Measurements from ENCODE around the gene EXOC6B. TPM values are rescaled to one million over a fixed set of nuclear protein-coding genes. Genes with fewer than 3 reads are reported as not detected.

The EXOC6B gene
- total and polyA plus RNA-seq, 2 of the 8 experiments (the other 6 are each of a cell fraction or from before 2014, with no cell fraction given) = 13.5 to 33.0 TPM

DNA sequence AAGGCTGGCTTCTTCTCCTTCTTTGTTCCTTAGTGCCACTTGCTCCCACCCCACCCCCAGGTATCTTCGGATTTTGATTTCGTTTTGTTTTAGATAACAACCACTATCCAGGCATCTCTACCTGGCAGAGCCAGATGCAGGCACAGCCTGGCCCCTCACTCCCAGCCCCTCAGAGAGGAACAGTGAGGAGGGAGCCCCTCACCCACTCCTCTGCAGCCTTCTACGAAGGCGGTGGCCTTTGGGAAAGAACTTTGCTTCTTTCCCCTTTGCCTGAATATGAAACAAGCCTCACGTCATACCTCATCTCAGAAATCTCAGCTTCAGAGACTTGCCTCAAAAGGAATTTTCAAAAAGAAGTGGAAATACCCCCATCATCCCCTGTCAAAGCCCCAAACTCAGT, 671.9 kb downstream of the EXOC6B start:
- ChIA-PET POLR2A (ENCODE audit: partially characterized antibody) (no interaction called here), CTCF (ENCODE audit: partially characterized antibody) (interaction anchor here (1.1 to 7.0 kb wide), 8 partner anchors 14 to 610 kb away, joined by 4 to 115 read pairs (median 6); no protein-coding TSS in a partner anchor)
- no peak overlapping the region for H3K4ac ChIP-seq (replicated peaks; ENCODE audit: insufficient read length, low read depth, low read length)
- DNase-seq (ENCODE audit: low read depth in 1 of 2, low spot score in 2 of 2) (no peak), FAIRE-seq (no peak)
- WGBS, 2 experiments (ENCODE audit: extremely low coverage in 1 of 2, insufficient coverage in 1 of 2, insufficient read length in 1 of 2, insufficient replicate concordance in 2 of 2, low coverage in 1 of 2, low lambda C conversion rate in 2 of 2, missing lambda C conversion rate in 1 of 2) = 82% methylated on average over 5 of the region's 5 CpGs; no CpG with 5 or more reads in 1 of the 2 experiments
- H3K9ac ChIP-seq (replicated peaks in 1 of 4; ENCODE audit: extremely low read depth in 1 of 4, low read depth in 3 of 4, low read length in 3 of 4) = no peak overlapping the region
- peaks cover 11% of the 10 kb centered on the region for H3K23me2 ChIP-seq (ENCODE audit: low read depth, low read length)
- no peak overlapping the region for H3K18ac ChIP-seq (ENCODE audit: extremely low read depth, low read length)
- H2AFZ ChIP-seq (ENCODE audit: low read length) = no peak overlapping the region
- H4K8ac ChIP-seq (ENCODE audit: extremely low read depth, insufficient read depth, low read length) = no peak overlapping the region
- H2BK15ac ChIP-seq (ENCODE audit: low read length) = no peak overlapping the region
- H3K4me3 ChIP-seq (ENCODE audit: extremely low read depth in 1 of 4, insufficient read depth in 2 of 4, low read depth in 3 of 4, low read length in 4 of 4) = no peak overlapping the region
- no peak overlapping the region for H4K5ac ChIP-seq (ENCODE audit: insufficient read length, low read depth, low read length)
- H3K56ac ChIP-seq (replicated peaks; ENCODE audit: insufficient read length, low read depth, low read length) = no peak overlapping the region
- H2BK20ac ChIP-seq (ENCODE audit: low read length) = no peak overlapping the region
- no peaks in the 10 kb centered on the region for H3K9me3 ChIP-seq (ENCODE audit: insufficient read depth in 2 of 2, low read depth in 1 of 2, low read length in 1 of 2)
- no peak overlapping the region for H3K27ac ChIP-seq (ENCODE audit: low read depth, low read length)
- H2BK5ac ChIP-seq (ENCODE audit: low read depth, low read length) = no peak overlapping the region
- H3K23ac ChIP-seq (ENCODE audit: insufficient read length) = no peak overlapping the region
- no peak overlapping the region for H2BK120ac ChIP-seq (replicated peaks; ENCODE audit: low read depth, low read length)
- no peaks in the 10 kb centered on the region for H3K36me3 ChIP-seq (ENCODE audit: control insufficient read depth in 2 of 4, insufficient read depth in 4 of 4, low read length in 3 of 4)
- no peak overlapping the region for H3K14ac ChIP-seq (ENCODE audit: insufficient read length)
- no peaks in the 10 kb centered on the region for H3K79me2 ChIP-seq (ENCODE audit: control insufficient read depth in 1 of 2, insufficient read depth in 2 of 2, low read length in 2 of 2)
- peaks cover 0 to 12% (median 6%) of the 10 kb centered on the region in 4 experiments; a peak in 5 of 7 replicates for H3K4me1 ChIP-seq (replicated peaks in 1 of 4; ENCODE audit: control insufficient read depth in 3 of 4, insufficient read depth in 4 of 4, low read length in 3 of 4)
- no peak overlapping the region for H2AK5ac ChIP-seq (ENCODE audit: low read depth, low read length)
- peaks cover 0 to 8% of the 10 kb centered on the region in 2 experiments for H4K20me1 ChIP-seq (replicated peaks in 1 of 2; ENCODE audit: control insufficient read depth in 1 of 2, insufficient read depth in 2 of 2, low read length in 2 of 2)
- H3K4me2 ChIP-seq (ENCODE audit: insufficient read depth in 1 of 2, low read depth in 2 of 2, low read length in 2 of 2) = no peak overlapping the region
- peaks cover 16 to 30% (median 28%) of the 10 kb centered on the region in 4 experiments for H3K27me3 ChIP-seq (replicated peaks in 1 of 4; ENCODE audit: control insufficient read depth in 3 of 4, extremely low read depth in 1 of 4, insufficient read depth in 3 of 4, low read length in 3 of 4)
- no peaks in the 10 kb centered on the region for H3K79me1 ChIP-seq (ENCODE audit: low read depth, low read length)
- H4K91ac ChIP-seq (replicated peaks; ENCODE audit: insufficient read length, low read length) = no peak overlapping the region
- H2BK12ac ChIP-seq (ENCODE audit: low read depth, low read length) = no peak overlapping the region
- TF ChIP-seq JUND (IDR thresholded peaks at IDR 0.05; ENCODE audit: low read length) (no peak), HDAC6 (IDR thresholded peaks at IDR 0.05; ENCODE audit: low read depth, low read length) (no peak), RNF2 (IDR thresholded peaks at IDR 0.05; ENCODE audit: borderline replicate concordance, low read depth, low read length, missing control alignments, poor library complexity, severe bottlenecking) (no peak), NANOG (IDR thresholded peaks at IDR 0.05; ENCODE audit: insufficient read depth, low read depth, low read length, poor library complexity, severe bottlenecking) (no peak), CTCF (IDR thresholded peaks at IDR 0.05; ENCODE audit: control extremely low read depth in 1 of 3, insufficient read depth in 1 of 3, low read depth in 1 of 3, low read length in 3 of 3) (no peak), SP4 (IDR thresholded peaks at IDR 0.05; ENCODE audit: low read length) (no peak), KDM4A (IDR thresholded peaks at IDR 0.05; ENCODE audit: low read depth, low read length, severe bottlenecking) (no peak), RFX5 (IDR thresholded peaks at IDR 0.05; ENCODE audit: borderline replicate concordance, low read depth, low read length) (no peak), YY1 (IDR thresholded peaks at IDR 0.05; ENCODE audit: low read depth, low read length) (no peak), RBBP5 (IDR thresholded peaks at IDR 0.05; ENCODE audit: borderline replicate concordance, low read depth, low read length) (no peak), SIN3A (conservative IDR thresholded peaks at IDR 0.05 in 1 of 2, IDR thresholded peaks at IDR 0.05 in 1 of 2; ENCODE audit: low read depth in 1 of 2, low read length in 2 of 2) (no peak)
